H9 (cell line): Measurements from ENCODE around the gene CALN1. TPM values are rescaled to one million over a fixed set of nuclear protein-coding genes. Genes with fewer than 3 reads are reported as not detected.

Experiments used
- DNase-seq: peaks from one replicate; pipeline ENCODE4 v3.0.0-alpha.2; 2017
- H2AFZ ChIP-seq: one replicate; pipeline ENCODE4 v1.6.1; 2013; ENCODE audit warnings: mild to moderate bottlenecking, low read length, control low read depth, moderate library complexity
- H2AK5ac ChIP-seq: 2 replicates; pipeline ENCODE4 v1.6.1; 2013; ENCODE audit warnings: low read length, control low read depth, mixed read lengths; ENCODE audit not compliant: insufficient read length
- H2BK120ac ChIP-seq: one replicate; pipeline ENCODE4 v1.6.1; 2013; ENCODE audit warnings: low read depth, mild to moderate bottlenecking, low read length, control low read depth, inconsistent platforms; ENCODE audit not compliant: poor library complexity, severe bottlenecking
- H2BK12ac ChIP-seq: 2 replicates; pipeline ENCODE4 v1.6.1; 2013; ENCODE audit warnings: low read length, control low read depth, mixed read lengths, low read depth; ENCODE audit not compliant: insufficient read length
- H2BK15ac ChIP-seq: 2 replicates; pipeline ENCODE4 v1.6.1; 2013; ENCODE audit warnings: low read depth, low read length, control low read depth
- H2BK20ac ChIP-seq: one replicate; pipeline ENCODE4 v1.6.1; 2013; ENCODE audit warnings: low read depth, mild to moderate bottlenecking, low read length, control low read depth, inconsistent platforms; ENCODE audit not compliant: poor library complexity, severe bottlenecking
- H2BK5ac ChIP-seq: 2 replicates; pipeline ENCODE4 v1.6.1; 2013; ENCODE audit warnings: low read length, control low read depth, mixed read lengths; ENCODE audit not compliant: insufficient read length
- H3K14ac ChIP-seq: 2 replicates; pipeline ENCODE4 v1.6.1; 2013; ENCODE audit warnings: low read length, control low read depth; ENCODE audit not compliant: insufficient read depth
- H3K18ac ChIP-seq: 2 replicates; pipeline ENCODE4 v1.6.1; 2013; ENCODE audit warnings: low read depth, mild to moderate bottlenecking, mixed read lengths, low read length, control low read depth; ENCODE audit not compliant: insufficient read length
- H3K23ac ChIP-seq: 2 replicates; pipeline ENCODE4 v1.6.1; 2013; ENCODE audit warnings: low read length, control low read depth, mixed read lengths, low read depth; ENCODE audit not compliant: insufficient read length
- H3K23me2 ChIP-seq: 2 replicates; pipeline ENCODE4 v1.6.1; 2013; ENCODE audit warnings: low read depth, mild to moderate bottlenecking, mixed read lengths, low read length, control low read depth; ENCODE audit not compliant: insufficient read length, poor library complexity, severe bottlenecking
- H3K27ac ChIP-seq: 2 replicates; pipeline ENCODE4 v1.5.1; 2013; ENCODE audit warnings: low read length, control low read depth, mixed read lengths, low read depth; ENCODE audit not compliant: insufficient read length
- H3K27me3 ChIP-seq: 2 replicates; pipeline ENCODE4 v1.6.1; 2013; ENCODE audit warnings: low read length, control low read depth, inconsistent platforms; ENCODE audit not compliant: insufficient read depth
- H3K4ac ChIP-seq: 2 replicates; pipeline ENCODE4 v1.6.1; 2013; ENCODE audit warnings: low read depth, mild to moderate bottlenecking, control low read depth, inconsistent platforms, low read length, moderate library complexity
- H3K4me1 ChIP-seq: 2 replicates; pipeline ENCODE4 v1.6.1; 2013; ENCODE audit warnings: low read length, control low read depth, inconsistent platforms; ENCODE audit not compliant: insufficient read depth
- H3K4me2 ChIP-seq: 2 replicates; pipeline ENCODE4 v1.6.1; 2013; ENCODE audit warnings: low read length, control low read depth, mixed read lengths; ENCODE audit not compliant: insufficient read length, insufficient read depth
- H3K56ac ChIP-seq: 2 replicates; pipeline ENCODE4 v1.6.1; 2013; ENCODE audit warnings: low read depth, mild to moderate bottlenecking, mixed read lengths, low read length, control low read depth; ENCODE audit not compliant: insufficient read length
- H3K79me1 ChIP-seq: 2 replicates; pipeline ENCODE4 v1.6.1; 2013; ENCODE audit warnings: low read depth, mild to moderate bottlenecking, moderate library complexity, low read length, control low read depth, inconsistent platforms; ENCODE audit not compliant: insufficient read depth, poor library complexity, severe bottlenecking
- H3K79me2 ChIP-seq: 2 replicates; pipeline ENCODE4 v1.6.1; 2013; ENCODE audit warnings: low read length, control low read depth, inconsistent platforms; ENCODE audit not compliant: insufficient read depth
- H3K9ac ChIP-seq: 2 replicates; pipeline ENCODE4 v1.6.1; 2013; ENCODE audit warnings: low read length, control low read depth, mixed read lengths; ENCODE audit not compliant: insufficient read length; ENCODE audit errors: extremely low read depth
- H3K9me3 ChIP-seq: one replicate; pipeline ENCODE4 v1.6.1; 2013; ENCODE audit warnings: low read depth, low read length, inconsistent platforms; ENCODE audit not compliant: control insufficient read depth
- H3T11ph ChIP-seq: one replicate; pipeline ENCODE4 v1.6.1; 2013; ENCODE audit warnings: mild to moderate bottlenecking, low read length, control low read depth, inconsistent platforms
- H4K20me1 ChIP-seq: one replicate; pipeline ENCODE4 v1.6.1; 2013; ENCODE audit not compliant: control insufficient read depth, insufficient read length, insufficient read depth
- H4K5ac ChIP-seq: 2 replicates; pipeline ENCODE4 v1.6.1; 2013; ENCODE audit warnings: low read depth, mild to moderate bottlenecking, mixed read lengths, low read length, control low read depth; ENCODE audit not compliant: insufficient read length
- H4K8ac ChIP-seq: replicated peaks from 2 replicates; pipeline ENCODE4 v1.6.1; 2013; ENCODE audit warnings: low read length, control low read depth, mixed read lengths, low read depth; ENCODE audit not compliant: insufficient read length
- H4K91ac ChIP-seq: 2 replicates; pipeline ENCODE4 v1.6.1; 2013; ENCODE audit warnings: low read depth, mild to moderate bottlenecking, moderate library complexity, mixed read lengths, low read length, control low read depth; ENCODE audit not compliant: insufficient read length
- H3K27ac Mint-ChIP-seq, 3 experiments: 2 replicates in 2 of 3; 3 replicates in 1 of 3; pipeline ENCODE4 v1.8.0; 2020 to 2021; ENCODE audit warnings: mixed read lengths in 3 of 3, mild to moderate bottlenecking in 1 of 3, moderate library complexity in 1 of 3
- H3K27me3 Mint-ChIP-seq: 2 replicates; pipeline ENCODE4 v1.8.0; 2021; ENCODE audit warnings: low read depth, mild to moderate bottlenecking, moderate library complexity, mixed read lengths
- H3K36me3 Mint-ChIP-seq, 3 experiments: 2 replicates in 2 of 3; 3 replicates in 1 of 3; pipeline ENCODE4 v1.8.0; 2020 to 2021; ENCODE audit warnings: low read depth in 3 of 3, mixed read lengths in 3 of 3; ENCODE audit not compliant: insufficient read depth in 1 of 3
- H3K4me1 Mint-ChIP-seq, 2 experiments: 2 replicates each; pipeline ENCODE4 v1.8.0; 2020; ENCODE audit warnings: mixed read lengths in 2 of 2
- H3K4me3 Mint-ChIP-seq, 2 experiments: 2 replicates in 1 of 2; 3 replicates in 1 of 2; pipeline ENCODE4 v1.8.0; 2020 to 2021; ENCODE audit warnings: mild to moderate bottlenecking in 2 of 2, mixed read lengths in 2 of 2, moderate library complexity in 1 of 2
- H3K9me3 Mint-ChIP-seq, 2 experiments: 2 replicates in 1 of 2; 3 replicates in 1 of 2; pipeline ENCODE4 v1.8.0; 2020; ENCODE audit warnings: mild to moderate bottlenecking in 2 of 2, mixed read lengths in 2 of 2, moderate library complexity in 1 of 2
- CTCF ChIP-seq: fragments of 200-600 bp; sonication (generic); conservative IDR thresholded peaks from 3 replicates; pipeline ENCODE4 v1.8.0; 2021; ENCODE audit warnings: antibody characterized with exemption, mild to moderate bottlenecking
- WGBS: extraction: QIAGEN DNeasy Blood & Tissue Kit; methylation state at CpG from one replicate; pipeline ENCODE4 v1.1.7; 2013; ENCODE audit warnings: missing lambda C conversion rate, low lambda C conversion rate, mixed read lengths; ENCODE audit not compliant: insufficient read length; ENCODE audit errors: extremely low coverage; 5-methylcytosine and 5-hydroxymethylcytosine counted together
- total RNA-seq: library from RNA; stranded (reverse); gene quantifications from 2 replicates; pipeline ENCODE4 v1.2.1, GENCODE V29; 2021

The CALN1 gene
- total RNA-seq, 1 experiment from 2014 or later = 2.8 TPM

GRCh38 chr7:71933426-71933825 is 478.7 kb downstream of the CALN1 start:
- Histone ChIP-seq H2BK12ac (no peak overlapping the region), H3K23me2 (no peaks in the 10 kb centered on the region), H2BK15ac (no peak overlapping the region), H3K9me3 (no peaks in the 10 kb centered on the region), H2AK5ac (no peak overlapping the region), H3K27me3 (no peaks in the 10 kb centered on the region), H4K91ac (no peak overlapping the region), H2BK120ac (no peak overlapping the region), H3K18ac (no peak overlapping the region), H3K23ac (no peak overlapping the region), H2AFZ (no peak overlapping the region), H3K9ac (no peak overlapping the region), H3K79me2 (no peaks in the 10 kb centered on the region), H4K5ac (no peak overlapping the region), H2BK5ac (no peak overlapping the region), H3K56ac (no peak overlapping the region), H3T11ph (no peak overlapping the region), H4K8ac (no peak overlapping the region), H3K79me1 (no peaks in the 10 kb centered on the region), H3K14ac (no peak overlapping the region), H3K27ac (no peak overlapping the region), H4K20me1 (peaks cover 2% of the 10 kb centered on the region), H3K4me2 (no peak overlapping the region), H3K4ac (no peak overlapping the region), H3K4me1 (no peaks in the 10 kb centered on the region), H2BK20ac (no peak overlapping the region)
- peaks cover 2% of the 10 kb centered on the region; the same call in 1 of the 2 replicates for H3K27me3 Mint-ChIP-seq
- H3K27ac Mint-ChIP-seq = no peak overlapping the region
- no peak overlapping the region for H3K4me3 Mint-ChIP-seq
- H3K36me3 Mint-ChIP-seq = no peaks in the 10 kb centered on the region
- peaks cover 0 to 2% of the 10 kb centered on the region in 2 experiments; a peak in 1 of 5 replicates for H3K9me3 Mint-ChIP-seq
- no peaks in the 10 kb centered on the region for H3K4me1 Mint-ChIP-seq
- no peak for TF ChIP-seq CTCF
- WGBS = no CpG with 5 or more reads among the region's 7 CpGs
- DNase-seq = no peak
